Smooth muscle cell (in vitro differentiated cells): ENCODE data around the gene ESRRB. TPM values are rescaled to one million over a fixed set of nuclear protein-coding genes. Genes with fewer than 3 reads are reported as not detected.

ENCODE experiments used
- DNase-seq: peaks from one replicate; lab custom pipeline; 2025; ENCODE audit not compliant: unreplicated experiment; lab: John Stamatoyannopoulos, UW
- H2AFZ ChIP-seq: fragments of 200-600 bp; sonication (generic); 2 replicates; pipeline ENCODE4 v1.6.0; 2016; ENCODE audit warnings: antibody characterized with exemption, low read depth, mild to moderate bottlenecking
- H3F3A ChIP-seq: fragments of 200-600 bp; sonication (generic); 2 replicates; pipeline ENCODE4 v1.6.0; 2017; ENCODE audit warnings: antibody characterized with exemption, low read depth
- H3K27ac ChIP-seq: fragments of 200-600 bp; sonication (generic); 2 replicates; pipeline ENCODE4 v1.5.1; 2016; ENCODE audit warnings: low read depth, mild to moderate bottlenecking
- H3K27me3 ChIP-seq: fragments of 200-600 bp; sonication (generic); 2 replicates; pipeline ENCODE4 v1.6.1; 2016; ENCODE audit warnings: low read depth, mild to moderate bottlenecking
- H3K36me3 ChIP-seq: fragments of 200-600 bp; sonication (generic); 2 replicates; pipeline ENCODE4 v1.5.1; 2016; ENCODE audit warnings: low read depth
- H3K4me1 ChIP-seq: fragments of 200-600 bp; sonication (generic); 2 replicates; pipeline ENCODE4 v1.5.1; 2016; ENCODE audit warnings: low read depth
- H3K4me2 ChIP-seq: fragments of 200-600 bp; sonication (generic); 2 replicates; pipeline ENCODE4 v1.6.0; 2016; ENCODE audit warnings: mild to moderate bottlenecking
- H3K4me3 ChIP-seq: fragments of 200-600 bp; sonication (generic); 2 replicates; pipeline ENCODE4 v1.5.1; 2016; ENCODE audit warnings: mild to moderate bottlenecking
- H3K79me2 ChIP-seq: fragments of 200-600 bp; sonication (generic); 2 replicates; pipeline ENCODE4 v1.6.0; 2016; ENCODE audit warnings: low read depth, mild to moderate bottlenecking
- H3K9ac ChIP-seq: fragments of 200-600 bp; sonication (generic); 2 replicates; pipeline ENCODE4 v1.6.0; 2016; ENCODE audit warnings: low read depth
- H3K9me3 ChIP-seq: fragments of 200-600 bp; sonication (generic); replicated peaks from 2 replicates; pipeline ENCODE4 v1.5.1; 2016; ENCODE audit warnings: low read depth
- H4K20me1 ChIP-seq: fragments of 200-600 bp; sonication (generic); 2 replicates; pipeline ENCODE4 v1.6.0; 2016; ENCODE audit warnings: low read depth
- WGBS: methylation state at CpG from one replicate; pipeline ENCODE4 v1.1.7; 2016; ENCODE audit warnings: low lambda C conversion rate; 5-methylcytosine and 5-hydroxymethylcytosine counted together
- polyA plus RNA-seq: library from polyadenylated mRNA; unstranded; fragments of >200 nt; fragmentation: Nextera tagmentation; extraction: Ambion mirVana; gene quantifications from 2 replicates; pipeline ENCODE4 v1.2.1, GENCODE V29; 2016
- total RNA-seq: library from RNA; depleted of rRNA; stranded (reverse); fragments of >200 nt; gene quantifications from 2 replicates; pipeline ENCODE4 v1.2.3, GENCODE V29; 2014
- TF ChIP-seq, protein P1 (sequence below): fragments of 200-600 bp; sonication (generic); IDR thresholded peaks from 2 replicates; pipeline ENCODE4 v1.5.1; 2017; ENCODE audit warnings: borderline replicate concordance, mild to moderate bottlenecking, antibody characterized with exemption; ENCODE audit not compliant: insufficient read depth, poor library complexity, severe bottlenecking

Gene ESRRB
- total and polyA plus RNA-seq, 2 experiments from 2014 or later: 0.72 TPM; not detected in 1

DNA sequence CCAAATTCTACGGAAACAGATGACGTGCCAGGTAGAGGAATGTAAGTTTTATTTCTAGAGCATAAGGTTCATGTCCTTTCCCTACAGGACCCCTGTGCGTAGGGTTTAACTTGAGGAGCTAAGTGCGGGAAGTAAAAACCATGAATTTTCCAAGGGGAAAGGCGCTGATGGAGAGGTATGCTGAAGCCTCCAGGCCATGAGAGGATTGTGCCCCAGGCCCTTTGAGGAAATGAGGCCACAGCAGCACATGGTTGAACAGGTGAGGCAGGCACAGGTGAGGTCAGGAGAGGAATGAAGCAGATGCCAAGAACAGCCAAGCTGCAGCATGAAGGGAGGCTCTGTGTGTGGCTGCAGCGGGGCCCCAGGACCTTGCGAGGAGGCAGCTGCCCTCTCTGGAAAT lies 14.7 kb downstream of the ESRRB start:
- Histone ChIP-seq H3K9me3 (no peaks in the 10 kb centered on the region), H3K27me3 (peaks cover 6% of the 10 kb centered on the region), H3K27ac (no peak overlapping the region), H3F3A (no peaks in the 10 kb centered on the region), H3K9ac (no peak overlapping the region), H3K36me3 (no peaks in the 10 kb centered on the region), H3K4me3 (no peak overlapping the region), H4K20me1 (no peaks in the 10 kb centered on the region), H2AFZ (no peak overlapping the region), H3K79me2 (no peaks in the 10 kb centered on the region), H3K4me2 (no peak overlapping the region), H3K4me1 (no peaks in the 10 kb centered on the region)
- 94% methylated on average over 7 of the region's 7 CpGs for WGBS
- TF ChIP-seq, protein P1, sequence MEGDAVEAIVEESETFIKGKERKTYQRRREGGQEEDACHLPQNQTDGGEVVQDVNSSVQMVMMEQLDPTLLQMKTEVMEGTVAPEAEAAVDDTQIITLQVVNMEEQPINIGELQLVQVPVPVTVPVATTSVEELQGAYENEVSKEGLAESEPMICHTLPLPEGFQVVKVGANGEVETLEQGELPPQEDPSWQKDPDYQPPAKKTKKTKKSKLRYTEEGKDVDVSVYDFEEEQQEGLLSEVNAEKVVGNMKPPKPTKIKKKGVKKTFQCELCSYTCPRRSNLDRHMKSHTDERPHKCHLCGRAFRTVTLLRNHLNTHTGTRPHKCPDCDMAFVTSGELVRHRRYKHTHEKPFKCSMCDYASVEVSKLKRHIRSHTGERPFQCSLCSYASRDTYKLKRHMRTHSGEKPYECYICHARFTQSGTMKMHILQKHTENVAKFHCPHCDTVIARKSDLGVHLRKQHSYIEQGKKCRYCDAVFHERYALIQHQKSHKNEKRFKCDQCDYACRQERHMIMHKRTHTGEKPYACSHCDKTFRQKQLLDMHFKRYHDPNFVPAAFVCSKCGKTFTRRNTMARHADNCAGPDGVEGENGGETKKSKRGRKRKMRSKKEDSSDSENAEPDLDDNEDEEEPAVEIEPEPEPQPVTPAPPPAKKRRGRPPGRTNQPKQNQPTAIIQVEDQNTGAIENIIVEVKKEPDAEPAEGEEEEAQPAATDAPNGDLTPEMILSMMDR: no peak
- DNase-seq: no peak

DNA sequence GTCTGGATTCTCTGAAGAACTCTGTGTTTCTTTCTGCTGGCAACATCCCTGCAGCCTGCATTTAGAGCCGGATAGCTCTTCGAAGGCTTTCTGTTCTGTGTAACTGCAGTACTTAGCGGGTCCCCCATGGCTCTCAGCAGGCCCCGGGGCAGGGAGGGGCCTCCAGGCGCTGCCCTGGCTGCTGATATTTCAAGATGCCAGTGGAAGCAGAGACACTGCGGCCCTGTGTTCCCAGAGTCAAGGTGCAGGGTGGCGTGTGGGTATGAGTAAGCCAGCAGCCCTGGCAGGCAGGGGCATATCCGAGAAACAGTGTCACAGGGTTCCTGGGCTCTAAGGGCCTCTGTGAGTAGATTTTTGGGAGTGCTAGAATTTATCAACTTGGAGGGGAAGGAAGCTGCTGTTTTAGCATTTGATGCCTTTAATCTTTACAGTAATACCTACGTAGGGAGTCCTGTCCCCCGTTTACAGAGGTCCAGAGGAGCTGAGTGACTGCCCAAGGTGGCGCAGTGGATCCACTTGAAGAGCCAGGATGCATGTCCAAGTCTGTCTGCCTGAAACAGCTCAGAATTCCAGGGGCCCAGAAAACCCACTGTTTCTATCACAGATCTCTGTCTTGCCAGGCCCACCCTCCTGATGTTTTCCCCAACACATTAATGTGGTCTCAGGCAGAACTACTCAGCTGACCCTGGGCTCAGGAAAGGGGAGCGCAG lies 16.2 kb downstream of the ESRRB start:
- no peak for DNase-seq
- H3K4me1 ChIP-seq: no peaks in the 10 kb centered on the region
- no peaks in the 10 kb centered on the region for H4K20me1 ChIP-seq
- H2AFZ ChIP-seq: no peak overlapping the region
- no peak overlapping the region for H3K4me2 ChIP-seq
- 89% methylated on average over 12 of the region's 12 CpGs for WGBS
- H3K27me3 ChIP-seq: no peaks in the 10 kb centered on the region
- H3K9ac ChIP-seq: no peak overlapping the region
- TF ChIP-seq, protein P1: no peak
- H3K9me3 ChIP-seq: no peaks in the 10 kb centered on the region
- H3F3A ChIP-seq: no peaks in the 10 kb centered on the region
- H3K79me2 ChIP-seq: no peaks in the 10 kb centered on the region
- H3K27ac ChIP-seq: no peak overlapping the region
- no peak overlapping the region for H3K4me3 ChIP-seq
- no peaks in the 10 kb centered on the region for H3K36me3 ChIP-seq

DNA sequence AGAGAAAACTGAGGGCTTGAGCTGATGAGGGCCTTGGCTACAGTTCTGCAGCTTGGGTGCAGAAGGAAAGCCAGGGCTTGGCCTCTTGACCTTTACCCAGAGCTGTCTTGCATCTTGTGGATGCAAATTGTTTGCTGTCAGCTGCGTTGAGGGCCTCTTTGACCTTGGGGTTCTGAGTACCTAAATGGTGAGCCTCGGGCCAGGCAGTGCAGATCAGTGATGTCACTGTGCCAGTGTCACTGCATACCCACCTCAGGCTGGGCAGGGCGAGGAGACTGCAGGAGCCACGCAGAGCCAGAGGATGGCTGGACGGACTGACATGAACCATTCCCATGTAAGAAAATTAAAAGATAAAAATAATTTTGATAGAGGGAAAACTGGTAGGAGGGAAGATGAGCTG lies 18.6 kb downstream of the ESRRB start:
- Histone ChIP-seq H3K79me2 (no peaks in the 10 kb centered on the region), H3K9ac (no peak overlapping the region), H3K27ac (no peak overlapping the region), H3K9me3 (no peaks in the 10 kb centered on the region), H4K20me1 (no peaks in the 10 kb centered on the region), H3K36me3 (no peaks in the 10 kb centered on the region), H3K4me3 (no peak overlapping the region), H2AFZ (no peak overlapping the region), H3K4me1 (no peaks in the 10 kb centered on the region), H3K4me2 (no peak overlapping the region), H3K27me3 (peaks cover 20% of the 10 kb centered on the region), H3F3A (no peaks in the 10 kb centered on the region)
- no peak for DNase-seq
- TF ChIP-seq, protein P1: no peak
- 87% methylated on average over 5 of the region's 5 CpGs for WGBS

DNA sequence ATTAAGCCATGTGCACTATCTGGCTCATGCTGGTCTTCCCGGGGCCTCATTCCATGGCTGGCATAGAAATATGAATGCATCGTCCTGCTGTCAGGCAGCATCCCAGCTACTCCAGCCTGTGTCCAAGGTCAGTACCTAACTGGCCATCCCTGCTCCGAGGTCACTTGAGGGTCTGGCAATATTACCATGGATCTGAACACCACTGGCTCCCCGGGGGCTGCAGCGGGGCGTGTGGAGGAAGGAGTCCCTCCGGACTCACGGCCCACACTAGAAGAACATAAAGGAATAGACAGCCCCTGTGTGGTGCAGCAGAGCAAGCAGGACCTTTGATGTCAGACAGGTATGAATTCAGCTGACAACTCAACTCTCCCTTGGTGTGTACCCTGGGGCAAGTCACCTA lies 19.2 kb downstream of the ESRRB start:
- Histone ChIP-seq H3K4me3 (no peak overlapping the region), H3K27me3 (peaks cover 24% of the 10 kb centered on the region), H3K9me3 (no peaks in the 10 kb centered on the region), H3F3A (no peaks in the 10 kb centered on the region), H4K20me1 (no peaks in the 10 kb centered on the region), H3K36me3 (no peaks in the 10 kb centered on the region), H3K4me2 (no peak overlapping the region), H3K4me1 (no peaks in the 10 kb centered on the region), H3K27ac (no peak overlapping the region), H3K9ac (no peak overlapping the region), H3K79me2 (no peaks in the 10 kb centered on the region), H2AFZ (no peak overlapping the region)
- no peak for DNase-seq
- TF ChIP-seq, protein P1: no peak
- WGBS: 96% methylated on average over 8 of the region's 8 CpGs
